ENCODE measurements around the gene OR7D4.
"Not testable (repeated sequence)": the region's sequence is repeated elsewhere in the genome, so short reads cannot be mapped to it uniquely, and the experiment has no call there.

The OR7D4 gene

GRCh38 chr19:9219489-9219888 lies at the start of gene OR7D4:
OR7D4 (minus strand) TSS chr19:9219589; CDS start chr19:9214837, 4,752 bp downstream.
- no peak for DNase-seq (ENCODE audit: low read depth)

GRCh38 chr19:9251236-9251635 lies 31.8 kb upstream of the OR7D4 start:
- no peak for DNase-seq (ENCODE audit: low read depth)

- DNase-seq (ENCODE audit: low read depth) = no peak
These were observed 31.2 kb upstream of the OR7D4 start, which contains the start of gene OR7E24 for GRCh38 chr19:9250630-9251029. OR7E24 (plus strand) TSS chr19:9250930; CDS start chr19:9251044, 114 bp downstream.

- DNase-seq (ENCODE audit: low read depth) = peak; percentile 24
These were observed 13.8 kb downstream of the OR7D4 start for GRCh38 chr19:9205501-9206113.

GRCh38 chr19:9198044-9198443 lies 21.3 kb downstream of the OR7D4 start:
- not testable (repeated sequence) for DNase-seq (ENCODE audit: low read depth)

- DNase-seq (ENCODE audit: low read depth) = no peak
These were observed 29.9 kb downstream of the OR7D4 start for GRCh38 chr19:9189535-9189934.

GRCh38 chr19:9187191-9187590 lies 32.2 kb downstream of the OR7D4 start:
- no peak for DNase-seq (ENCODE audit: low read depth)

- DNase-seq (ENCODE audit: low read depth) = no peak
These were observed 36.4 kb downstream of the OR7D4 start for GRCh38 chr19:9183000-9183399.

- DNase-seq (ENCODE audit: low read depth) = no peak
These were observed 40.5 kb downstream of the OR7D4 start, which contains the start of gene OR7D2 for GRCh38 chr19:9178901-9179300. OR7D2 (plus strand) TSS chr19:9178979; CDS start chr19:9185782, 6,803 bp downstream.

- DNase-seq (ENCODE audit: low read depth) = no peak
These were observed 44.1 kb downstream of the OR7D4 start for GRCh38 chr19:9175326-9175725.

- no peak for DNase-seq (ENCODE audit: low read depth)
These were observed 47.9 kb downstream of the OR7D4 start for GRCh38 chr19:9171393-9171991.

GRCh38 chr19:9166846-9167245 lies 52.5 kb downstream of the OR7D4 start:
- DNase-seq (ENCODE audit: low read depth) = no peak

GRCh38 chr19:9165261-9165660 lies 54.1 kb downstream of the OR7D4 start:
- no peak for DNase-seq (ENCODE audit: low read depth)

- no peak for DNase-seq (ENCODE audit: low read depth)
These were observed 58.0 kb downstream of the OR7D4 start for GRCh38 chr19:9161427-9161826.
